H9 (cell line): ENCODE results near the gene PLA2R1. TPM values are rescaled to one million over a fixed set of nuclear protein-coding genes. Genes with fewer than 3 reads are reported as not detected.

Source experiments
- DNase-seq: peaks from one replicate; pipeline ENCODE4 v3.0.0-alpha.2; 2017
- H2AFZ ChIP-seq: one replicate; pipeline ENCODE4 v1.6.1; 2013; ENCODE audit warnings: mild to moderate bottlenecking, low read length, control low read depth, moderate library complexity
- H2AK5ac ChIP-seq: 2 replicates; pipeline ENCODE4 v1.6.1; 2013; ENCODE audit warnings: low read length, control low read depth, mixed read lengths; ENCODE audit not compliant: insufficient read length
- H2BK120ac ChIP-seq: one replicate; pipeline ENCODE4 v1.6.1; 2013; ENCODE audit warnings: low read depth, mild to moderate bottlenecking, low read length, control low read depth, inconsistent platforms; ENCODE audit not compliant: poor library complexity, severe bottlenecking
- H2BK12ac ChIP-seq: 2 replicates; pipeline ENCODE4 v1.6.1; 2013; ENCODE audit warnings: low read length, control low read depth, mixed read lengths, low read depth; ENCODE audit not compliant: insufficient read length
- H2BK15ac ChIP-seq: 2 replicates; pipeline ENCODE4 v1.6.1; 2013; ENCODE audit warnings: low read depth, low read length, control low read depth
- H2BK20ac ChIP-seq: one replicate; pipeline ENCODE4 v1.6.1; 2013; ENCODE audit warnings: low read depth, mild to moderate bottlenecking, low read length, control low read depth, inconsistent platforms; ENCODE audit not compliant: poor library complexity, severe bottlenecking
- H2BK5ac ChIP-seq: 2 replicates; pipeline ENCODE4 v1.6.1; 2013; ENCODE audit warnings: low read length, control low read depth, mixed read lengths; ENCODE audit not compliant: insufficient read length
- H3K14ac ChIP-seq: 2 replicates; pipeline ENCODE4 v1.6.1; 2013; ENCODE audit warnings: low read length, control low read depth; ENCODE audit not compliant: insufficient read depth
- H3K18ac ChIP-seq: 2 replicates; pipeline ENCODE4 v1.6.1; 2013; ENCODE audit warnings: low read depth, mild to moderate bottlenecking, mixed read lengths, low read length, control low read depth; ENCODE audit not compliant: insufficient read length
- H3K23ac ChIP-seq: 2 replicates; pipeline ENCODE4 v1.6.1; 2013; ENCODE audit warnings: low read length, control low read depth, mixed read lengths, low read depth; ENCODE audit not compliant: insufficient read length
- H3K23me2 ChIP-seq: 2 replicates; pipeline ENCODE4 v1.6.1; 2013; ENCODE audit warnings: low read depth, mild to moderate bottlenecking, mixed read lengths, low read length, control low read depth; ENCODE audit not compliant: insufficient read length, poor library complexity, severe bottlenecking
- H3K27ac ChIP-seq: 2 replicates; pipeline ENCODE4 v1.5.1; 2013; ENCODE audit warnings: low read length, control low read depth, mixed read lengths, low read depth; ENCODE audit not compliant: insufficient read length
- H3K27me3 ChIP-seq: 2 replicates; pipeline ENCODE4 v1.6.1; 2013; ENCODE audit warnings: low read length, control low read depth, inconsistent platforms; ENCODE audit not compliant: insufficient read depth
- H3K4ac ChIP-seq: 2 replicates; pipeline ENCODE4 v1.6.1; 2013; ENCODE audit warnings: low read depth, mild to moderate bottlenecking, control low read depth, inconsistent platforms, low read length, moderate library complexity
- H3K4me1 ChIP-seq: 2 replicates; pipeline ENCODE4 v1.6.1; 2013; ENCODE audit warnings: low read length, control low read depth, inconsistent platforms; ENCODE audit not compliant: insufficient read depth
- H3K4me2 ChIP-seq: 2 replicates; pipeline ENCODE4 v1.6.1; 2013; ENCODE audit warnings: low read length, control low read depth, mixed read lengths; ENCODE audit not compliant: insufficient read length, insufficient read depth
- H3K56ac ChIP-seq: 2 replicates; pipeline ENCODE4 v1.6.1; 2013; ENCODE audit warnings: low read depth, mild to moderate bottlenecking, mixed read lengths, low read length, control low read depth; ENCODE audit not compliant: insufficient read length
- H3K79me1 ChIP-seq: 2 replicates; pipeline ENCODE4 v1.6.1; 2013; ENCODE audit warnings: low read depth, mild to moderate bottlenecking, moderate library complexity, low read length, control low read depth, inconsistent platforms; ENCODE audit not compliant: insufficient read depth, poor library complexity, severe bottlenecking
- H3K79me2 ChIP-seq: 2 replicates; pipeline ENCODE4 v1.6.1; 2013; ENCODE audit warnings: low read length, control low read depth, inconsistent platforms; ENCODE audit not compliant: insufficient read depth
- H3K9ac ChIP-seq: 2 replicates; pipeline ENCODE4 v1.6.1; 2013; ENCODE audit warnings: low read length, control low read depth, mixed read lengths; ENCODE audit not compliant: insufficient read length; ENCODE audit errors: extremely low read depth
- H3K9me3 ChIP-seq: one replicate; pipeline ENCODE4 v1.6.1; 2013; ENCODE audit warnings: low read depth, low read length, inconsistent platforms; ENCODE audit not compliant: control insufficient read depth
- H3T11ph ChIP-seq: one replicate; pipeline ENCODE4 v1.6.1; 2013; ENCODE audit warnings: mild to moderate bottlenecking, low read length, control low read depth, inconsistent platforms
- H4K20me1 ChIP-seq: one replicate; pipeline ENCODE4 v1.6.1; 2013; ENCODE audit not compliant: control insufficient read depth, insufficient read length, insufficient read depth
- H4K5ac ChIP-seq: 2 replicates; pipeline ENCODE4 v1.6.1; 2013; ENCODE audit warnings: low read depth, mild to moderate bottlenecking, mixed read lengths, low read length, control low read depth; ENCODE audit not compliant: insufficient read length
- H4K8ac ChIP-seq: replicated peaks from 2 replicates; pipeline ENCODE4 v1.6.1; 2013; ENCODE audit warnings: low read length, control low read depth, mixed read lengths, low read depth; ENCODE audit not compliant: insufficient read length
- H4K91ac ChIP-seq: 2 replicates; pipeline ENCODE4 v1.6.1; 2013; ENCODE audit warnings: low read depth, mild to moderate bottlenecking, moderate library complexity, mixed read lengths, low read length, control low read depth; ENCODE audit not compliant: insufficient read length
- H3K27ac Mint-ChIP-seq, 3 experiments: 2 replicates in 2 of 3; 3 replicates in 1 of 3; pipeline ENCODE4 v1.8.0; 2020 to 2021; ENCODE audit warnings: mixed read lengths in 3 of 3, mild to moderate bottlenecking in 1 of 3, moderate library complexity in 1 of 3
- H3K27me3 Mint-ChIP-seq: 2 replicates; pipeline ENCODE4 v1.8.0; 2021; ENCODE audit warnings: low read depth, mild to moderate bottlenecking, moderate library complexity, mixed read lengths
- H3K36me3 Mint-ChIP-seq, 3 experiments: 2 replicates in 2 of 3; 3 replicates in 1 of 3; pipeline ENCODE4 v1.8.0; 2020 to 2021; ENCODE audit warnings: low read depth in 3 of 3, mixed read lengths in 3 of 3; ENCODE audit not compliant: insufficient read depth in 1 of 3
- H3K4me1 Mint-ChIP-seq, 2 experiments: 2 replicates each; pipeline ENCODE4 v1.8.0; 2020; ENCODE audit warnings: mixed read lengths in 2 of 2
- H3K4me3 Mint-ChIP-seq, 2 experiments: 2 replicates in 1 of 2; 3 replicates in 1 of 2; pipeline ENCODE4 v1.8.0; 2020 to 2021; ENCODE audit warnings: mild to moderate bottlenecking in 2 of 2, mixed read lengths in 2 of 2, moderate library complexity in 1 of 2
- H3K9me3 Mint-ChIP-seq, 2 experiments: 2 replicates in 1 of 2; 3 replicates in 1 of 2; pipeline ENCODE4 v1.8.0; 2020; ENCODE audit warnings: mild to moderate bottlenecking in 2 of 2, mixed read lengths in 2 of 2, moderate library complexity in 1 of 2
- WGBS: extraction: QIAGEN DNeasy Blood & Tissue Kit; methylation state at CpG from one replicate; pipeline ENCODE4 v1.1.7; 2013; ENCODE audit warnings: missing lambda C conversion rate, low lambda C conversion rate, mixed read lengths; ENCODE audit not compliant: insufficient read length; ENCODE audit errors: extremely low coverage; 5-methylcytosine and 5-hydroxymethylcytosine counted together
- total RNA-seq: library from RNA; stranded (reverse); gene quantifications from 2 replicates; pipeline ENCODE4 v1.2.1, GENCODE V29; 2021
- TF ChIP-seq, protein P1 (sequence below): fragments of 200-600 bp; sonication (generic); conservative IDR thresholded peaks from 3 replicates; pipeline ENCODE4 v1.8.0; 2021; ENCODE audit warnings: antibody characterized with exemption, mild to moderate bottlenecking

PLA2R1 gene
- total RNA-seq, 1 experiment from 2014 or later, result 0.83 TPM

DNA sequence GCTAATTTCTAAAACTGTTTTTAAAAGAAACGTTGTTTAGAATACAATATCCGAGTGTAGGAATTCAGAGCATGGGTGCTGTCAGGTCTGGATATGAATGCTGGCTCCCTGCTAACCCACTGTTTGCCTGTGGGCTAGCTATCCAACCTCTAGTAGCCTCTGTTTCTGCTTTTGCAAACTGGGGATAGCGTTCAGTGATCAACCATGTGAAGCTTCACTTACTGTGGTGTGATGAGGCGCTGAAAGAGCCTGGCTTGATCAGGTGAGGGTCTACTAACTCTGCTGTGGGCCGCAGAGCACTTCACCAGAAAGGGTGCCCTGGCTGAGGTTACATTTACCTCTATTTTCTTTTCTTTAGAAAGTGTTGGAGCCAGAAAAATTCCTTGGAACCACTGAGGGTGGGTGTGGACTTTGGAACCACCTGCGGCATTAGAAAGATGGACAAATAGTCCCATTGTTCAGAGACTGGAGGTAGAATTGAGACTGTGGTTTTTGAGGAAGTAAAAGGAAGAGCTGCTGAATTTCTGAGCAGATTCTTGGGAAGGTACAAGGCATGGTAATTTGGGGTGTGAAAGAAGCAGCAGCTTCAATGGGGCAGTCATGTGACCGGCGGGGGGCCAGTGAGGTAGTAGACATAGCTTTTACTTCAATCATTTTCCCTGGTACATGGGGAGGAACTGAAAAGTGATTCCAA is 168.1 kb downstream of the PLA2R1 start:
- no peak overlapping the region for H3K56ac ChIP-seq
- no peak overlapping the region for H3K4ac ChIP-seq
- DNase-seq, result no peak
- H2BK15ac ChIP-seq, result no peak overlapping the region
- WGBS, result no CpG with 5 or more reads among the region's 8 CpGs
- H4K91ac ChIP-seq, result no peak overlapping the region
- no peak overlapping the region for H3K4me3 Mint-ChIP-seq
- H2BK20ac ChIP-seq, result no peak overlapping the region
- peaks cover 7 to 14% of the 10 kb centered on the region in 2 experiments for H3K4me1 Mint-ChIP-seq
- no peaks in the 10 kb centered on the region for H4K20me1 ChIP-seq
- no peak overlapping the region for H3T11ph ChIP-seq
- H3K27ac ChIP-seq, result no peak overlapping the region
- H3K18ac ChIP-seq, result no peak overlapping the region
- H3K9me3 ChIP-seq, result no peaks in the 10 kb centered on the region
- 0 out of 2 replicates have a peak, but pooled peaks cover 3% of the 10 kb centered on the region for H3K27me3 ChIP-seq
- no peak overlapping the region for H3K4me2 ChIP-seq
- H2AK5ac ChIP-seq, result no peak overlapping the region
- H3K27me3 Mint-ChIP-seq, result peaks cover 5% of the 10 kb centered on the region
- TF ChIP-seq, protein P1, sequence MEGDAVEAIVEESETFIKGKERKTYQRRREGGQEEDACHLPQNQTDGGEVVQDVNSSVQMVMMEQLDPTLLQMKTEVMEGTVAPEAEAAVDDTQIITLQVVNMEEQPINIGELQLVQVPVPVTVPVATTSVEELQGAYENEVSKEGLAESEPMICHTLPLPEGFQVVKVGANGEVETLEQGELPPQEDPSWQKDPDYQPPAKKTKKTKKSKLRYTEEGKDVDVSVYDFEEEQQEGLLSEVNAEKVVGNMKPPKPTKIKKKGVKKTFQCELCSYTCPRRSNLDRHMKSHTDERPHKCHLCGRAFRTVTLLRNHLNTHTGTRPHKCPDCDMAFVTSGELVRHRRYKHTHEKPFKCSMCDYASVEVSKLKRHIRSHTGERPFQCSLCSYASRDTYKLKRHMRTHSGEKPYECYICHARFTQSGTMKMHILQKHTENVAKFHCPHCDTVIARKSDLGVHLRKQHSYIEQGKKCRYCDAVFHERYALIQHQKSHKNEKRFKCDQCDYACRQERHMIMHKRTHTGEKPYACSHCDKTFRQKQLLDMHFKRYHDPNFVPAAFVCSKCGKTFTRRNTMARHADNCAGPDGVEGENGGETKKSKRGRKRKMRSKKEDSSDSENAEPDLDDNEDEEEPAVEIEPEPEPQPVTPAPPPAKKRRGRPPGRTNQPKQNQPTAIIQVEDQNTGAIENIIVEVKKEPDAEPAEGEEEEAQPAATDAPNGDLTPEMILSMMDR, result no peak
- H3K23me2 ChIP-seq, result no peaks in the 10 kb centered on the region
- H3K9me3 Mint-ChIP-seq, result no peaks in the 10 kb centered on the region
- no peak overlapping the region for H3K23ac ChIP-seq
- no peaks in the 10 kb centered on the region; the same call in 1 of the 2 replicates for H3K4me1 ChIP-seq
- no peaks in the 10 kb centered on the region; a peak in 1 of 7 replicates for H3K36me3 Mint-ChIP-seq
- no peak overlapping the region for H3K14ac ChIP-seq
- no peaks in the 10 kb centered on the region for H3K79me1 ChIP-seq
- no peak overlapping the region for H3K27ac Mint-ChIP-seq
- no peak overlapping the region for H4K5ac ChIP-seq
- H2AFZ ChIP-seq, result no peak overlapping the region
- no peak overlapping the region for H3K9ac ChIP-seq
- no peak overlapping the region for H4K8ac ChIP-seq
- H3K79me2 ChIP-seq, result no peaks in the 10 kb centered on the region
- H2BK5ac ChIP-seq, result no peak overlapping the region
- H2BK12ac ChIP-seq, result no peak overlapping the region
- no peak overlapping the region for H2BK120ac ChIP-seq
